K562 (cell line): ENCODE results near the gene KRTAP19-8. TPM values are rescaled to one million over a fixed set of nuclear protein-coding genes. Genes with fewer than 3 reads are reported as not detected.

Experiments
- ATAC-seq: fragments of 200-7000 bp; cut with Tn5 transposase; 3 replicates; pipeline ENCODE4 v1.9.1; 2020; ENCODE audit warnings: moderate library complexity
- BruUV-seq: library from RNA; stranded (reverse); fragments of 400-500 nt; replicated peaks from 2 replicates; lab custom pipeline; 2021; lab: Mats Ljungman, UMichigan
- CTCF ChIA-PET: fragments of 300-600 bp; formaldehyde crosslinking; extraction: SDS; loops from one replicate; lab custom pipeline; 2021; ENCODE audit warnings: low intra/inter-chr PET ratio; lab: Yijun Ruan, JAX
- POLR2A ChIA-PET: fragments of 300-600, 350-650 bp; sonication (Branson Sonifier 250); formaldehyde crosslinking; extraction: SDS; loops from one replicate; lab custom pipeline; 2021; ENCODE audit warnings: antibody characterized with exemption, inconsistent platforms; lab: Yijun Ruan, JAX
- DNase-seq, 4 experiments: peaks; one replicate each; pipeline versions ENCODE4 v3.0.0 to v3.0.0-alpha.2; 2011 to 2018; ENCODE audit warnings: low spot score in 3 of 4, mixed read lengths in 3 of 4; ENCODE audit errors: extremely low read depth in 1 of 4
- FAIRE-seq: peaks from 2 replicates; lab custom pipeline; 2011; peaks lifted over from hg19 to GRCh38; lab: Jason Lieb, UNC
- H2AFZ ChIP-seq: 2 replicates; pipeline ENCODE4 v1.6.0; 2011; ENCODE audit warnings: low read depth, low read length, control low read depth, inconsistent platforms
- H3K27ac ChIP-seq: fragments of 200-600 bp; 3 replicates; pipeline ENCODE4 v1.8.0; 2011; ENCODE audit warnings: low read depth, mild to moderate bottlenecking, control low read depth, inconsistent platforms, low read length, moderate library complexity, mixed read lengths; ENCODE audit errors: extremely low read depth
- H3K27me3 ChIP-seq, 2 experiments: fragments of 300-600 bp in 1 of 2; 2 replicates in 1 of 2; 3 replicates in 1 of 2; pipeline versions ENCODE4 v1.6.0 to v1.8.0; 2011; ENCODE audit warnings: inconsistent platforms in 2 of 2, low read length in 2 of 2, mild to moderate bottlenecking in 1 of 2, mixed read lengths in 1 of 2, moderate library complexity in 1 of 2; ENCODE audit not compliant: control insufficient read depth in 2 of 2, insufficient read depth in 2 of 2
- H3K36me3 ChIP-seq: fragments of 300-600 bp; 3 replicates; pipeline ENCODE4 v1.8.0; 2011; ENCODE audit warnings: mild to moderate bottlenecking, low read length, inconsistent platforms; ENCODE audit not compliant: control insufficient read depth, insufficient read depth
- H3K4me1 ChIP-seq, 2 experiments: fragments of 200-600 bp in 1 of 2; replicated peaks in 1 of 2; 2 replicates in 1 of 2; 3 replicates in 1 of 2; pipeline versions ENCODE4 v1.5.1 to v1.8.0; 2011; ENCODE audit warnings: inconsistent platforms in 2 of 2, low read length in 2 of 2, mild to moderate bottlenecking in 1 of 2, mixed read lengths in 1 of 2, moderate library complexity in 1 of 2; ENCODE audit not compliant: control insufficient read depth in 2 of 2, insufficient read depth in 2 of 2
- H3K4me2 ChIP-seq: 2 replicates; pipeline ENCODE4 v1.6.1; 2011; ENCODE audit warnings: low read length, control low read depth, inconsistent platforms, mixed read lengths; ENCODE audit not compliant: insufficient read depth
- H3K4me3 ChIP-seq: fragments of 200-600 bp; sonication (generic), shearing (Covaris generic); 2 replicates; pipeline ENCODE4 v1.5.1; 2016; ENCODE audit warnings: control low read depth, inconsistent platforms
- H3K79me2 ChIP-seq: fragments of 200-600 bp; 3 replicates; pipeline ENCODE4 v1.8.0; 2011; ENCODE audit warnings: low read length, inconsistent platforms; ENCODE audit not compliant: control insufficient read depth, insufficient read depth
- H3K9ac ChIP-seq, 2 experiments: 2 replicates each; pipeline versions ENCODE4 v1.6.0 to v1.6.1; 2011; ENCODE audit warnings: low read depth in 2 of 2, low read length in 2 of 2, control low read depth in 1 of 2, inconsistent platforms in 1 of 2, mild to moderate bottlenecking in 1 of 2, mixed read lengths in 1 of 2; ENCODE audit not compliant: insufficient read depth in 1 of 2
- H3K9me1 ChIP-seq: one replicate; pipeline ENCODE4 v1.6.0; 2011; ENCODE audit warnings: inconsistent platforms, mild to moderate bottlenecking, low read length, moderate library complexity; ENCODE audit not compliant: control insufficient read depth, insufficient read depth
- H3K9me3 ChIP-seq: replicated peaks from 2 replicates; pipeline ENCODE4 v1.5.1; 2011; ENCODE audit warnings: low read depth, low read length, inconsistent platforms; ENCODE audit not compliant: control insufficient read depth, insufficient read depth
- H4K20me1 ChIP-seq: replicated peaks from 2 replicates; pipeline ENCODE4 v1.6.1; 2011; ENCODE audit warnings: low read length, inconsistent platforms, mixed read lengths; ENCODE audit not compliant: control insufficient read depth, insufficient read depth
- ARID3B ChIP-seq: fragments of 250-450 bp; sonication (Bioruptor Pico); IDR thresholded peaks from 2 replicates; pipeline ENCODE4 v1.4.0; 2020; ENCODE audit warnings: borderline replicate concordance
- BACH1 ChIP-seq: fragments of 200-800 bp; sonication (Bioruptor generic); IDR thresholded peaks from 2 replicates; pipeline ENCODE4 v1.6.1; 2016; ENCODE audit warnings: missing genetic modification characterization, missing compliant biosample characterization
- DMBX1 ChIP-seq: fragments of 250-450 bp; sonication (Bioruptor Pico); IDR thresholded peaks from 2 replicates; pipeline ENCODE4 v1.8.0; 2022; ENCODE audit warnings: inconsistent platforms, mild to moderate bottlenecking, moderate library complexity, borderline replicate concordance
- GTF2E2 ChIP-seq: fragments of 200-800 bp; sonication (Bioruptor generic); IDR thresholded peaks from 2 replicates; pipeline ENCODE4 v1.6.1; 2016; ENCODE audit warnings: missing genetic modification characterization, missing compliant biosample characterization
- HDGF ChIP-seq: fragments of 450-650 bp; IDR thresholded peaks from 2 replicates; pipeline ENCODE4 v1.6.1; 2016
- HMGN3 ChIP-seq: IDR thresholded peaks from 2 replicates; pipeline ENCODE4 v1.6.1; 2011; ENCODE audit warnings: borderline replicate concordance, low read depth, mild to moderate bottlenecking, mixed read lengths, low read length; ENCODE audit not compliant: insufficient read length; ENCODE audit errors: extremely low read depth
- HNRNPL ChIP-seq: fragments of 200-400 bp; formaldehyde crosslinking; IDR thresholded peaks from 2 replicates; pipeline ENCODE4 v1.6.1; 2017; ENCODE audit warnings: low read depth, mild to moderate bottlenecking, low read length
- KDM1A ChIP-seq, 2 experiments: fragments of 450-650 bp; IDR thresholded peaks; 2 replicates each; pipeline ENCODE4 v1.6.1; 2016; ENCODE audit warnings: mild to moderate bottlenecking in 2 of 2
- LCOR ChIP-seq: sonication (generic); formaldehyde crosslinking; IDR thresholded peaks from 2 replicates; pipeline ENCODE4 v1.8.0; 2022; ENCODE audit warnings: mild to moderate bottlenecking, missing genetic modification reagents
- STAT5A ChIP-seq: IDR thresholded peaks from 2 replicates; pipeline ENCODE4 v1.6.1; 2012; ENCODE audit warnings: low read length, inconsistent platforms, borderline replicate concordance
- TFE3 ChIP-seq: fragments of 450-650 bp; formaldehyde crosslinking; IDR thresholded peaks from 2 replicates; pipeline ENCODE4 v1.4.0; 2020; ENCODE audit warnings: mild to moderate bottlenecking, mixed read lengths
- U2AF1 ChIP-seq: fragments of 200-400 bp; formaldehyde crosslinking; optimal IDR thresholded peaks from 2 replicates; pipeline ENCODE3; 2017; ENCODE audit warnings: mild to moderate bottlenecking, low read depth, low read length, moderate library complexity
- ZNF165 ChIP-seq: fragments of 250-450 bp; sonication (Bioruptor Pico); IDR thresholded peaks from 2 replicates; pipeline ENCODE4 v1.4.0; 2020; ENCODE audit warnings: borderline replicate concordance
- WGBS: fragments of 100-300 bp; shearing (Covaris generic); methylation state at CpG from one replicate; pipeline ENCODE4 v1.1.6; 2016; ENCODE audit warnings: low coverage, mixed read lengths; ENCODE audit not compliant: insufficient coverage; ENCODE audit errors: missing lambda C conversion rate; 5-methylcytosine and 5-hydroxymethylcytosine counted together
- in situ Hi-C: fragments of 300-500 bp; cut with MboI; formaldehyde crosslinking; loops from 4 replicates; pipeline ENCODE4 v1.15.0; 2018; ENCODE audit warnings: inconsistent platforms, mixed read lengths
- intact Hi-C: fragments of 100-400 bp; cut with micrococcal nuclease; formaldehyde crosslinking; loops from 2 replicates; pipeline ENCODE4 v1.14.2; 2022
- polyA plus RNA-seq, 8 experiments: library from polyadenylated mRNA; depleted of rRNA in 4 of 8; stranded (reverse) in 5 of 8; unstranded in 3 of 8; fragments of >200 nt; fragmentation: Nextera tagmentation in 2 of 8; fragmentation: Illumina TruSeq in 1 of 8; extraction: Ambion mirVana in 2 of 8; extraction: Trizol in 1 of 8; gene quantifications; 2 replicates each; pipeline versions ENCODE4 v1.2.1 to v1.2.3, GENCODE V29; 2011 to 2014; ENCODE audit warnings: inconsistent platforms in 1 of 8, missing spikeins in 1 of 8
- total RNA-seq, 7 experiments: library from RNA; depleted of rRNA in 6 of 7; stranded (reverse); fragments of >200 nt in 6 of 7; fragmentation: Illumina TruSeq in 2 of 7; extraction: Trizol in 2 of 7; gene quantifications; 2 replicates each; pipeline versions ENCODE4 v1.2.1 to v1.2.3, GENCODE V29; 2011 to 2021; ENCODE audit warnings: low replicate concordance in 1 of 7

KRTAP19-8 gene
- total and polyA plus RNA-seq, 9 of the 15 experiments (the other 6 are each of a cell fraction or from before 2014, with no cell fraction given), result not detected

GRCh38 chr21:31050577-31051157 is 12.4 kb upstream of the KRTAP19-8 start:
- DNase-seq (no peak), ATAC-seq (no peak), FAIRE-seq (no peak)
- ChIA-PET CTCF (no interaction called here), POLR2A (no interaction called here)
- Histone ChIP-seq H3K27me3 (no peaks in the 10 kb centered on the region), H3K4me2 (no peak overlapping the region), H3K4me3 (no peak overlapping the region), H4K20me1 (no peaks in the 10 kb centered on the region), H3K9ac (no peak overlapping the region), H2AFZ (no peak overlapping the region), H3K9me3 (no peaks in the 10 kb centered on the region), H3K4me1 (no peaks in the 10 kb centered on the region), H3K79me2 (no peaks in the 10 kb centered on the region), H3K9me1 (no peaks in the 10 kb centered on the region), H3K36me3 (no peaks in the 10 kb centered on the region), H3K27ac (no peak overlapping the region)
- no TSS peak for BruUV-seq
- 0% methylated on average over 3 of the region's 3 CpGs for WGBS
- in situ Hi-C loops (no loop called here), intact Hi-C loops (no loop called here)
- peak; percentile 47; the same call in 1 of the 2 replicates for TF ChIP-seq TFE3
- TF ChIP-seq HDGF, result no peak

GRCh38 chr21:31045841-31046240 is 7.6 kb upstream of the KRTAP19-8 start:
- Histone ChIP-seq H3K9me1 (no peaks in the 10 kb centered on the region), H3K4me1 (no peaks in the 10 kb centered on the region), H3K4me2 (no peak overlapping the region), H3K27ac (no peak overlapping the region), H3K4me3 (no peak overlapping the region), H3K9me3 (no peaks in the 10 kb centered on the region), H3K36me3 (no peaks in the 10 kb centered on the region), H3K27me3 (no peaks in the 10 kb centered on the region), H4K20me1 (no peaks in the 10 kb centered on the region), H3K9ac (no peak overlapping the region), H3K79me2 (no peaks in the 10 kb centered on the region), H2AFZ (no peak overlapping the region)
- ChIA-PET POLR2A (interaction anchor here (0.7 kb wide), 1 partner anchor 283 kb away, joined by 3 read pairs; no protein-coding TSS in a partner anchor), CTCF (interaction anchor here (0.5 kb wide), 1 partner anchor 97 kb away, joined by 3 read pairs; no protein-coding TSS in a partner anchor)
- no TSS peak for BruUV-seq
- 2% methylated on average over 3 of the region's 3 CpGs for WGBS
- ATAC-seq (no peak), DNase-seq (no peak), FAIRE-seq (no peak)
- intact Hi-C loops, result no loop called here
- in situ Hi-C loops, result no loop called here
- TF ChIP-seq BACH1, result no peak
- no peak for TF ChIP-seq HMGN3
- TF ChIP-seq LCOR, result no peak
- no peak for TF ChIP-seq KDM1A (IDR thresholded peaks at IDR 0.05)
- TF ChIP-seq HNRNPL, result no peak
- TF ChIP-seq U2AF1, result no peak
- no peak for TF ChIP-seq STAT5A
- TF ChIP-seq ZNF165 (CRISPR knock-in tag), result no peak
- no peak for TF ChIP-seq GTF2E2 (tag)
- no peak for TF ChIP-seq ARID3B (CRISPR knock-in tag)
- no peak for TF ChIP-seq DMBX1 (CRISPR knock-in tag)
